ENCODE measurements around the gene KIAA0753.

DNA sequence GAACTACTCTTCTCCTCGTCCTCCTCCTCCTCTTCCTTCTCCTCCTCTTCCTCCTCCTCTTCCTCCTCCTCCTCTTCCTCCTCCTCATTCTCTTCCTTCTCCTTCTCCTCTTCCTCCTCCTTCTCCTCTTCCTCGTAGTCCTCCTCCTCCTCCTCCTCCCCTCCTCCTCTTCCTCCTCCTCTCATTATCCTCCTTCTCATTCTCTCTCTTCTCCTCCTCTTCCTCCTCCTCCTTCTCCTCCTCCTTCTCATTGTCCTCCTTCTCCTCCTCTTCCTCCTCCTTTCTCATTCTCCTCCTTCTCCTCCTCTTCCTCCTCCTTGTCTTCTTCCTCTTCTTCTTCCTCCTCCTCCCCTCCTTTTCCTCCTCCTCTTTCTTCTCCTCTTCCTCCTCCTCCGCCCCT lies 80.0 kb downstream of the KIAA0753 start:
- TF ChIP-seq, protein P1, sequence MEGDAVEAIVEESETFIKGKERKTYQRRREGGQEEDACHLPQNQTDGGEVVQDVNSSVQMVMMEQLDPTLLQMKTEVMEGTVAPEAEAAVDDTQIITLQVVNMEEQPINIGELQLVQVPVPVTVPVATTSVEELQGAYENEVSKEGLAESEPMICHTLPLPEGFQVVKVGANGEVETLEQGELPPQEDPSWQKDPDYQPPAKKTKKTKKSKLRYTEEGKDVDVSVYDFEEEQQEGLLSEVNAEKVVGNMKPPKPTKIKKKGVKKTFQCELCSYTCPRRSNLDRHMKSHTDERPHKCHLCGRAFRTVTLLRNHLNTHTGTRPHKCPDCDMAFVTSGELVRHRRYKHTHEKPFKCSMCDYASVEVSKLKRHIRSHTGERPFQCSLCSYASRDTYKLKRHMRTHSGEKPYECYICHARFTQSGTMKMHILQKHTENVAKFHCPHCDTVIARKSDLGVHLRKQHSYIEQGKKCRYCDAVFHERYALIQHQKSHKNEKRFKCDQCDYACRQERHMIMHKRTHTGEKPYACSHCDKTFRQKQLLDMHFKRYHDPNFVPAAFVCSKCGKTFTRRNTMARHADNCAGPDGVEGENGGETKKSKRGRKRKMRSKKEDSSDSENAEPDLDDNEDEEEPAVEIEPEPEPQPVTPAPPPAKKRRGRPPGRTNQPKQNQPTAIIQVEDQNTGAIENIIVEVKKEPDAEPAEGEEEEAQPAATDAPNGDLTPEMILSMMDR (IDR thresholded peaks at IDR 0.05; ENCODE audit: low read depth, low read length, poor library complexity, severe bottlenecking), result no peak
- TF ChIP-seq EZH2phosphoT487 (IDR thresholded peaks at IDR 0.05; ENCODE audit: borderline replicate concordance, low read length), result no peak
